Measurements from ENCODE around the gene PCYT2. TPM values are rescaled to one million over a fixed set of nuclear protein-coding genes. Genes with fewer than 3 reads are reported as not detected.
A peak's percentile ranks its signal among the peaks of the same experiment; 100 is the strongest.

The PCYT2 gene
- total and polyA plus RNA-seq, 9 of the 15 experiments (the other 6 are each of a cell fraction or from before 2014, with no cell fraction given) = 0.92 to 134 (median 82.5) TPM

GRCh38 chr17:81959362-81960129 is 48.3 kb upstream of the PCYT2 start (continued):
- TF ChIP-seq NEUROD1 (IDR thresholded peaks at IDR 0.05; ENCODE audit: borderline replicate concordance, low read depth, low read length, partially characterized antibody) = no peak
- TF ChIP-seq PURB (CRISPR knock-in tag; IDR thresholded peaks at IDR 0.05; ENCODE audit: low read depth) = no peak
- TF ChIP-seq, protein P1, sequence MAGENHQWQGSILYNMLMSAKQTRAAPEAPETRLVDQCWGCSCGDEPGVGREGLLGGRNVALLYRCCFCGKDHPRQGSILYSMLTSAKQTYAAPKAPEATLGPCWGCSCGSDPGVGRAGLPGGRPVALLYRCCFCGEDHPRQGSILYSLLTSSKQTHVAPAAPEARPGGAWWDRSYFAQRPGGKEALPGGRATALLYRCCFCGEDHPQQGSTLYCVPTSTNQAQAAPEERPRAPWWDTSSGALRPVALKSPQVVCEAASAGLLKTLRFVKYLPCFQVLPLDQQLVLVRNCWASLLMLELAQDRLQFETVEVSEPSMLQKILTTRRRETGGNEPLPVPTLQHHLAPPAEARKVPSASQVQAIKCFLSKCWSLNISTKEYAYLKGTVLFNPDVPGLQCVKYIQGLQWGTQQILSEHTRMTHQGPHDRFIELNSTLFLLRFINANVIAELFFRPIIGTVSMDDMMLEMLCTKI (IDR thresholded peaks at IDR 0.05; ENCODE audit: partially characterized antibody) = no peak
- TF ChIP-seq ZNF586 (CRISPR knock-in tag; conservative IDR thresholded peaks at IDR 0.05) = no peak
- TF ChIP-seq ATF3 (IDR thresholded peaks at IDR 0.05) = no peak
- no peak for TF ChIP-seq ATF3 (CRISPR knock-in tag; conservative IDR thresholded peaks at IDR 0.05)
- TF ChIP-seq RHOXF2B (CRISPR knock-in tag; conservative IDR thresholded peaks at IDR 0.05) = no peak
- TF ChIP-seq, protein P2, sequence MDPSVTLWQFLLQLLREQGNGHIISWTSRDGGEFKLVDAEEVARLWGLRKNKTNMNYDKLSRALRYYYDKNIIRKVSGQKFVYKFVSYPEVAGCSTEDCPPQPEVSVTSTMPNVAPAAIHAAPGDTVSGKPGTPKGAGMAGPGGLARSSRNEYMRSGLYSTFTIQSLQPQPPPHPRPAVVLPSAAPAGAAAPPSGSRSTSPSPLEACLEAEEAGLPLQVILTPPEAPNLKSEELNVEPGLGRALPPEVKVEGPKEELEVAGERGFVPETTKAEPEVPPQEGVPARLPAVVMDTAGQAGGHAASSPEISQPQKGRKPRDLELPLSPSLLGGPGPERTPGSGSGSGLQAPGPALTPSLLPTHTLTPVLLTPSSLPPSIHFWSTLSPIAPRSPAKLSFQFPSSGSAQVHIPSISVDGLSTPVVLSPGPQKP (CRISPR knock-in tag; IDR thresholded peaks at IDR 0.05) = no peak
- TF ChIP-seq TEAD1 (CRISPR knock-in tag; IDR thresholded peaks at IDR 0.05) = no peak
- no peak for TF ChIP-seq NR2C2 (CRISPR knock-in tag; IDR thresholded peaks at IDR 0.05)
- peak; percentile 56 for TF ChIP-seq NR2C2 (tag; IDR thresholded peaks at IDR 0.05)
- TF ChIP-seq HNRNPH1 (optimal IDR thresholded peaks at IDR 0.05; ENCODE audit: low read depth, low read length) = no peak
- 0 out of 2 replicates have a peak, but pooled peaks have one; percentile 9 for TF ChIP-seq TCF3 (CRISPR knock-in tag; IDR thresholded peaks at IDR 0.05)
- peak; percentile 47; the same call in 1 of the 2 replicates for TF ChIP-seq GABPB1 (CRISPR knock-in tag; IDR thresholded peaks at IDR 0.05)
- TF ChIP-seq CREBBP (IDR thresholded peaks at IDR 0.05; ENCODE audit: low read depth, low read length) = no peak
- TF ChIP-seq ELF4 (CRISPR knock-in tag; IDR thresholded peaks at IDR 0.05) = no peak
- no peak for TF ChIP-seq MCM2 (IDR thresholded peaks at IDR 0.05; ENCODE audit: low read depth)
- no peak for TF ChIP-seq TOE1 (IDR thresholded peaks at IDR 0.05; ENCODE audit: borderline replicate concordance)
- TF ChIP-seq TOE1 (CRISPR knock-in tag; IDR thresholded peaks at IDR 0.05; ENCODE audit: borderline replicate concordance, low read depth) = no peak
- peak; percentile 18 for TF ChIP-seq ZFP36 (IDR thresholded peaks at IDR 0.05; ENCODE audit: low read depth, low read length, partially characterized antibody)
- TF ChIP-seq RBM22 (IDR thresholded peaks at IDR 0.05; ENCODE audit: low read depth, low read length, poor library complexity, severe bottlenecking) = no peak
- TF ChIP-seq MYC (IDR thresholded peaks at IDR 0.05; ENCODE audit: low read depth, low read length) = peak; percentile 75
- TF ChIP-seq MYC (CRISPR knock-in tag; IDR thresholded peaks at IDR 0.05; ENCODE audit: borderline replicate concordance, low read depth) = no peak
- TF ChIP-seq SAP30 (IDR thresholded peaks at IDR 0.05; ENCODE audit: borderline replicate concordance, insufficient read depth, low read depth, low read length, poor library complexity, severe bottlenecking) = no peak
- no peak for TF ChIP-seq RBM14 (IDR thresholded peaks at IDR 0.05; ENCODE audit: borderline replicate concordance, insufficient read depth, low read depth, low read length)
